H1 (cell line): ENCODE results near the gene AMBP. TPM values are rescaled to one million over a fixed set of nuclear protein-coding genes. Genes with fewer than 3 reads are reported as not detected.

Source experiments
- CHD2 ChIP-seq: IDR thresholded peaks from 2 replicates; pipeline ENCODE4 v1.6.1; 2012; ENCODE audit warnings: low read length, improper control_type of control experiment
- polyA plus RNA-seq, 7 experiments: library from polyadenylated mRNA; depleted of rRNA in 3 of 7; stranded (reverse) in 5 of 7; unstranded in 2 of 7; fragments of >200 nt in 5 of 7; fragments of 200-250 nt in 2 of 7; gene quantifications; 1 replicate in 5 of 7; 2 replicates in 1 of 7; 4 replicates in 1 of 7; pipeline versions ENCODE4 v1.2.1 to v1.2.3, GENCODE V29; 2011 to 2013; ENCODE audit warnings: missing spikeins in 2 of 7, mixed read lengths in 2 of 7
- total RNA-seq: library from RNA; stranded (reverse); fragmentation: NEBNext Ultra II Directional; extraction: Animal tissue kit (Norgen Biotek cat#: 25700); gene quantifications from 2 replicates; pipeline ENCODE4 v1.2.1, GENCODE V29; 2021
- TF ChIP-seq, protein P1 (sequence below), 3 experiments: IDR thresholded peaks; 1 replicate in 2 of 3; 2 replicates in 1 of 3; pipeline versions ENCODE4 v1.5.1 to v1.6.1; 2011; ENCODE audit warnings: low read length in 3 of 3, mild to moderate bottlenecking in 3 of 3, inconsistent platforms in 2 of 3, low read depth in 1 of 3, moderate library complexity in 1 of 3; ENCODE audit not compliant: insufficient read depth in 1 of 3; ENCODE audit errors: control extremely low read depth in 1 of 3

AMBP gene
- total and polyA plus RNA-seq, 2 of the 8 experiments (the other 6 are each of a cell fraction or from before 2014, with no cell fraction given), result 3.0 to 4.0 TPM

DNA sequence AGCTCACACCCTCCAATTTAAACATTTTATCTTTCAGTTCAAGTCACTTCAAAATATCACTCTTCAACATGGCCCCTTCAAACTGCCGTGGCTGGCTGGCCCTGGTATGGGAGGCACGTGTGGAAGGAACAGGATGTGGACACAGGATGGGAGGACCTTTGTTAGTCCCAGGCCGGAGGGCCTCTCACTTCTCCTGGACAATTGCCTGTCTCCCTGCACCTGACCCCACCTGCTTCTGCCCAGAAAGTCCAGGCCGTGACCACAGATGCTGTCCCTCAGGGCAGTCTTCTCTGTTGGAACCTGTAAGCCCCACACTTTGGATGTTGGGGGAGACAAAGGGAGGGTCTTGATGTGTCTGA is 19.4 kb downstream of the AMBP start (continued):
- TF ChIP-seq, protein P1, sequence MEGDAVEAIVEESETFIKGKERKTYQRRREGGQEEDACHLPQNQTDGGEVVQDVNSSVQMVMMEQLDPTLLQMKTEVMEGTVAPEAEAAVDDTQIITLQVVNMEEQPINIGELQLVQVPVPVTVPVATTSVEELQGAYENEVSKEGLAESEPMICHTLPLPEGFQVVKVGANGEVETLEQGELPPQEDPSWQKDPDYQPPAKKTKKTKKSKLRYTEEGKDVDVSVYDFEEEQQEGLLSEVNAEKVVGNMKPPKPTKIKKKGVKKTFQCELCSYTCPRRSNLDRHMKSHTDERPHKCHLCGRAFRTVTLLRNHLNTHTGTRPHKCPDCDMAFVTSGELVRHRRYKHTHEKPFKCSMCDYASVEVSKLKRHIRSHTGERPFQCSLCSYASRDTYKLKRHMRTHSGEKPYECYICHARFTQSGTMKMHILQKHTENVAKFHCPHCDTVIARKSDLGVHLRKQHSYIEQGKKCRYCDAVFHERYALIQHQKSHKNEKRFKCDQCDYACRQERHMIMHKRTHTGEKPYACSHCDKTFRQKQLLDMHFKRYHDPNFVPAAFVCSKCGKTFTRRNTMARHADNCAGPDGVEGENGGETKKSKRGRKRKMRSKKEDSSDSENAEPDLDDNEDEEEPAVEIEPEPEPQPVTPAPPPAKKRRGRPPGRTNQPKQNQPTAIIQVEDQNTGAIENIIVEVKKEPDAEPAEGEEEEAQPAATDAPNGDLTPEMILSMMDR (IDR thresholded peaks at IDR 0.05; ENCODE audit: control extremely low read depth in 1 of 3, insufficient read depth in 1 of 3, low read depth in 1 of 3, low read length in 3 of 3), result no peak
- no peak for TF ChIP-seq CHD2
